ENCODE results near the gene MYLK4.

MYLK4 gene

GRCh38 chr6:2732503-2733089 is 18.1 kb downstream of the MYLK4 start:
- no peak for DNase-seq

- DNase-seq: no peak
Measured at GRCh38 chr6:2731281-2731909, 19.3 kb downstream of the MYLK4 start.

- DNase-seq: no peak
Measured at GRCh38 chr6:2730353-2731107, 20.2 kb downstream of the MYLK4 start.

- DNase-seq: no peak
Measured at GRCh38 chr6:2729921-2730320, 20.8 kb downstream of the MYLK4 start.

GRCh38 chr6:2725999-2726567 is 24.6 kb downstream of the MYLK4 start:
- peak; percentile 10 for DNase-seq

- no peak for DNase-seq
Measured at GRCh38 chr6:2725364-2725988, 25.2 kb downstream of the MYLK4 start.

GRCh38 chr6:2721219-2721618 is 29.5 kb downstream of the MYLK4 start:
- no peak for DNase-seq

GRCh38 chr6:2719093-2719455 is 31.6 kb downstream of the MYLK4 start:
- no peak for DNase-seq

- DNase-seq: no peak
Measured at GRCh38 chr6:2718334-2719092, 32.2 kb downstream of the MYLK4 start.

GRCh38 chr6:2716936-2717700 is 33.6 kb downstream of the MYLK4 start:
- DNase-seq: no peak

- no peak for DNase-seq
Measured at GRCh38 chr6:2715737-2716136, 35.0 kb downstream of the MYLK4 start.

- no peak for DNase-seq
Measured at GRCh38 chr6:2714111-2714895, 36.4 kb downstream of the MYLK4 start.

- DNase-seq: no peak
Measured at GRCh38 chr6:2713473-2714110, 37.1 kb downstream of the MYLK4 start.

- no peak for DNase-seq
Measured at GRCh38 chr6:2712102-2712501, 38.6 kb downstream of the MYLK4 start.

GRCh38 chr6:2710412-2710811 is 40.3 kb downstream of the MYLK4 start:
- no peak for DNase-seq

- no peak for DNase-seq
Measured at GRCh38 chr6:2708456-2708855, 42.3 kb downstream of the MYLK4 start.

GRCh38 chr6:2706558-2706957 is 44.2 kb downstream of the MYLK4 start:
- DNase-seq: no peak

GRCh38 chr6:2705256-2705655 is 45.5 kb downstream of the MYLK4 start:
- no peak for DNase-seq

GRCh38 chr6:2697291-2697690 is 53.4 kb downstream of the MYLK4 start:
- no peak for DNase-seq

GRCh38 chr6:2695454-2696095 is 55.1 kb downstream of the MYLK4 start:
- no peak for DNase-seq

Measured in CD4-positive, alpha-beta T cell treated with Interleukin-4 for 4 hours (primary cell).